Suprapubic skin (tissue), 4 donors: ENCODE measurements around the gene RIC8A. TPM values are rescaled to one million over a fixed set of nuclear protein-coding genes. Genes with fewer than 3 reads are reported as not detected.

Experiments used
- DNase-seq, 2 donors: peaks; one replicate each; pipeline ENCODE4 v3.0.0-alpha.2; 2019; ENCODE audit warnings: low spot score in 2 of 2
- H3K27ac ChIP-seq: fragments of 200-600 bp; sonication (generic); one replicate; pipeline ENCODE4 v1.5.1; 2019
- H3K27me3 ChIP-seq: fragments of 200-600 bp; sonication (generic); one replicate; pipeline ENCODE4 v1.5.1; 2019
- H3K36me3 ChIP-seq: fragments of 200-600 bp; sonication (generic); one replicate; pipeline ENCODE4 v1.5.1; 2019
- H3K4me1 ChIP-seq: fragments of 200-600 bp; sonication (generic); one replicate; pipeline ENCODE4 v1.5.1; 2019
- H3K4me3 ChIP-seq: fragments of 200-600 bp; sonication (generic); one replicate; pipeline ENCODE4 v1.5.1; 2019; ENCODE audit warnings: mild to moderate bottlenecking
- H3K9me3 ChIP-seq: fragments of 200-600 bp; sonication (generic); one replicate; pipeline ENCODE4 v1.5.1; 2019
- EP300 ChIP-seq: sonication (generic); formaldehyde crosslinking; IDR thresholded peaks from one replicate; pipeline ENCODE4 v1.6.1; 2017; ENCODE audit warnings: antibody characterized with exemption
- POLR2A ChIP-seq, 2 donors: fragments of 450-650 bp; IDR thresholded peaks; one replicate each; pipeline ENCODE4 v1.6.1; 2017; ENCODE audit warnings: antibody characterized with exemption in 2 of 2, mild to moderate bottlenecking in 2 of 2, moderate library complexity in 2 of 2
- POLR2AphosphoS5 ChIP-seq, 3 donors: sonication (generic); formaldehyde crosslinking; IDR thresholded peaks; one replicate each; pipeline ENCODE4 v1.6.1; 2017; ENCODE audit warnings: antibody characterized with exemption in 3 of 3
- WGBS: methylation state at CpG from one replicate; pipeline ENCODE4 v1.1.5; 2018; 5-methylcytosine and 5-hydroxymethylcytosine counted together
- total RNA-seq, 4 donors: library from RNA; depleted of rRNA; stranded (reverse); fragments of >200 nt; gene quantifications; one replicate each; pipeline ENCODE4 v1.1.0, GENCODE V29; 2016
- TF ChIP-seq, protein P1 (sequence below), 2 donors: fragments of 200-600 bp in 1 of 2; fragments of 450-650 bp in 1 of 2; sonication (generic) in 1 of 2; IDR thresholded peaks; one replicate each; pipeline ENCODE4 v1.5.1; 2016 to 2019; ENCODE audit warnings: antibody characterized with exemption in 2 of 2, mild to moderate bottlenecking in 1 of 2, moderate library complexity in 1 of 2

The RIC8A gene
- total RNA-seq, 4 donors from 2014 or later, result 62.4 to 90.1 (median 80.9) TPM

DNA sequence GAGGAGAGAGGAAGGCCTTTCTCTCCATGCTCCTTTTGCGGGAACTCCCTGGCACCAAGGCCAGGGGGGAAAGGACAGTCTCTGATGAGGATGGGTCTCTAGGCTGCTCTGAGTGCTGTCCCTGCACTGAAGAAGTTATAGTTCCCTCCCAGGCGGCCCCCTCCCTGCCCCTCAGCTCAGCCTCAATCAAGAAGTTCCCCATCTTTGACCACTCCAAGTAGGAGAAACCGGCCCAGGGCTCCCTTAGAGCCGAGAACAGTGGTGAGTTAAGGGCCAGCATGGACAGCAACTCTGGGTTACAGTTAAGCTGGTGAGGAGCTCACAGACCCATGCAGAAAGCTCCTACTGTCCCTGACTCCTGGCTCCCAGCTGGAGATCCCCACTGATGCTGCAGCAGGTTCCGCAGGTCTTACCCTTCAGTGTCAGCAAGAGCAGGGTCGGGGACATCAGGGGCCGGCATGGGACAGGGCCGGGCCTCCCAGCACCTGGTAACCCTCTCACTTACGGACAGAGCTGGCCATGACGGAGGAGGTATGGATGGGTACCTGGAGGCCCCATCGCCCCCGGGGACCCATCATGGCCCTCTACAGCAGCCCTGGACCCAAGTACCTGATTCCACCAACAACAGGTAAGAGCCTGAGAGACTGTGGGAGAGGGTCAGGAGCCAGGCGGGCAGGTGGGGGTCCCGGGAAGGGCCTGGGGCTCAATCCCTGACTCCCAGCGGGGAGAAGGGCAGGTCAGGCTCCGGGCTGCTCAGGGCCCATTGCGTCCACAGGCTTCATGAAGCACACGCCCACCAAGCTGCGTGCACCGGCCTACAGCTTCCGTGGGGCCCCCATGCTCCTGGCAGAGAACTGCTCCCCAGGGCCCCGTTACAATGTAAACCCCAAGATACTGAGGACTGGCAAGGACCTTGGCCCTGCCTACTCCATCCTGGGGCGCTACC lies 10.4 kb upstream of the RIC8A start:
- H3K27me3 ChIP-seq, result peaks cover 3% of the 10 kb centered on the region
- no peaks in the 10 kb centered on the region for H3K9me3 ChIP-seq
- H3K4me1 ChIP-seq, result no peaks in the 10 kb centered on the region
- no peak overlapping the region for H3K4me3 ChIP-seq
- WGBS, result 80% methylated on average over 1 of the region's 23 CpGs
- H3K27ac ChIP-seq, result no peak overlapping the region
- peak; percentile 48 to 72 for DNase-seq
- TF ChIP-seq POLR2A (IDR thresholded peaks at IDR 0.05) (no peak), POLR2AphosphoS5 (IDR thresholded peaks at IDR 0.05) (no peak), EP300 (no peak)
- TF ChIP-seq, protein P1, sequence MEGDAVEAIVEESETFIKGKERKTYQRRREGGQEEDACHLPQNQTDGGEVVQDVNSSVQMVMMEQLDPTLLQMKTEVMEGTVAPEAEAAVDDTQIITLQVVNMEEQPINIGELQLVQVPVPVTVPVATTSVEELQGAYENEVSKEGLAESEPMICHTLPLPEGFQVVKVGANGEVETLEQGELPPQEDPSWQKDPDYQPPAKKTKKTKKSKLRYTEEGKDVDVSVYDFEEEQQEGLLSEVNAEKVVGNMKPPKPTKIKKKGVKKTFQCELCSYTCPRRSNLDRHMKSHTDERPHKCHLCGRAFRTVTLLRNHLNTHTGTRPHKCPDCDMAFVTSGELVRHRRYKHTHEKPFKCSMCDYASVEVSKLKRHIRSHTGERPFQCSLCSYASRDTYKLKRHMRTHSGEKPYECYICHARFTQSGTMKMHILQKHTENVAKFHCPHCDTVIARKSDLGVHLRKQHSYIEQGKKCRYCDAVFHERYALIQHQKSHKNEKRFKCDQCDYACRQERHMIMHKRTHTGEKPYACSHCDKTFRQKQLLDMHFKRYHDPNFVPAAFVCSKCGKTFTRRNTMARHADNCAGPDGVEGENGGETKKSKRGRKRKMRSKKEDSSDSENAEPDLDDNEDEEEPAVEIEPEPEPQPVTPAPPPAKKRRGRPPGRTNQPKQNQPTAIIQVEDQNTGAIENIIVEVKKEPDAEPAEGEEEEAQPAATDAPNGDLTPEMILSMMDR (IDR thresholded peaks at IDR 0.05), result no peak
- H3K36me3 ChIP-seq, result peaks cover 12% of the 10 kb centered on the region

DNA sequence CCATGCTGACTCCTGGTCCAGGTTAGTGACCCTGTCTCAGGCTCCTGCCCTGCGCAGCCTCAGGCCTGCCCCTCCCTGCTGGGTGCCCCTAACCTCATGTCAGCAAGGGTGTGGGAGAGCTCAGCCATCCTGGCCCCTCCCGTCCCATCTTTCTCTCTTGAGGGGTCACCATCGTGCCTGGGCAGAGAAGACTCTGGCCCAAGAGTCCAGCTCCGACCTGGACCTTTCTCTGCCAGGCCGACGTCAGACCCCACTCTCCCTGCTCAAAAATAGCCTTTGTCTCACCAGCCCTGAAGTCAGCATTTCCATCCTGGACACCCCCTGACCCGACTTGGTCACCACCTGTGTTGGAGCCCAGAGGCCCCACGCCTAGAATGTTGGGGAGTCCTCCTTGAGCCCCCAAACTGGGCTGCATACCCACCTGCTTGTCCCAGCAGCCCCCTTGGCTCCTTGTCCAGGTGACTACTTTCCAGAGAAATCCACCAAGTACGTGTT lies 9.7 kb upstream of the RIC8A start:
- Histone ChIP-seq H3K36me3 (peaks cover 13% of the 10 kb centered on the region), H3K4me1 (no peaks in the 10 kb centered on the region), H3K27ac (no peak overlapping the region), H3K9me3 (no peaks in the 10 kb centered on the region), H3K4me3 (no peak overlapping the region), H3K27me3 (peaks cover 3% of the 10 kb centered on the region)
- WGBS, result 85% methylated on average over 9 of the region's 9 CpGs
- TF ChIP-seq, protein P1 (IDR thresholded peaks at IDR 0.05), result no peak
- TF ChIP-seq POLR2A (IDR thresholded peaks at IDR 0.05) (no peak), EP300 (no peak), POLR2AphosphoS5 (IDR thresholded peaks at IDR 0.05) (no peak)
- DNase-seq, result peak; percentile 47 to 70

DNA sequence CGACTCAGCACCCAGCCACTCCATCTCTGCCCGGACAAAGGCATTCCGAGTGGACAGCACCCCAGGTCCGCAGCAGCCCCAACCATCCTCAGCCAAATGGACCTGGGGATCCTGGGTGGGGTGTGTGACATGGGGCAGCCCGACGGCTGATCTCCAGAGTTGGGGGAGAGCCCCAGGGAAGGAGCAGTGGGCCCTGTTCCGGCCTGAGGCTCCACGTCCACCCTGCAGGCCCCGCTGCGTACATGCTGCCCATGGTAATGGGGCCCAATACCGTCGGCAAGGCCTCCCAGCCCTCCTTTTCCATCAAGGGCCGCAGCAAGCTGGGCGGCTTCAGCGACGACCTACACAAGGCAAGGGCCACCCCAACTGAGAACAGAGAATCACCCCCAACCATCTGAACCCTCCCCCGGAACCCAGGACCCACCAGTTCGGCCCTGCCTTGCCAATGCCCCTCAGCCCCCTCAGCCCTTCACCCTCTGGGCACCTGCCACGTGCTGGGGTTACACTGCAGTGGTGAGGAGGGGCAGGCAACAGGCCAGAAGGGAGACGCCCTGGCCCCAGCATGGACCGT lies 9.2 kb upstream of the RIC8A start:
- Histone ChIP-seq H3K27me3 (peaks cover 3% of the 10 kb centered on the region), H3K27ac (no peak overlapping the region), H3K4me1 (peaks cover 5% of the 10 kb centered on the region), H3K4me3 (no peak overlapping the region), H3K36me3 (peaks cover 18% of the 10 kb centered on the region), H3K9me3 (no peaks in the 10 kb centered on the region)
- peak in 1 of 2 donors; percentile 54 for DNase-seq
- 89% methylated on average over 13 of the region's 21 CpGs for WGBS
- TF ChIP-seq POLR2AphosphoS5 (IDR thresholded peaks at IDR 0.05) (no peak), EP300 (no peak), POLR2A (IDR thresholded peaks at IDR 0.05) (no peak)
- TF ChIP-seq, protein P1 (IDR thresholded peaks at IDR 0.05), result no peak

DNA sequence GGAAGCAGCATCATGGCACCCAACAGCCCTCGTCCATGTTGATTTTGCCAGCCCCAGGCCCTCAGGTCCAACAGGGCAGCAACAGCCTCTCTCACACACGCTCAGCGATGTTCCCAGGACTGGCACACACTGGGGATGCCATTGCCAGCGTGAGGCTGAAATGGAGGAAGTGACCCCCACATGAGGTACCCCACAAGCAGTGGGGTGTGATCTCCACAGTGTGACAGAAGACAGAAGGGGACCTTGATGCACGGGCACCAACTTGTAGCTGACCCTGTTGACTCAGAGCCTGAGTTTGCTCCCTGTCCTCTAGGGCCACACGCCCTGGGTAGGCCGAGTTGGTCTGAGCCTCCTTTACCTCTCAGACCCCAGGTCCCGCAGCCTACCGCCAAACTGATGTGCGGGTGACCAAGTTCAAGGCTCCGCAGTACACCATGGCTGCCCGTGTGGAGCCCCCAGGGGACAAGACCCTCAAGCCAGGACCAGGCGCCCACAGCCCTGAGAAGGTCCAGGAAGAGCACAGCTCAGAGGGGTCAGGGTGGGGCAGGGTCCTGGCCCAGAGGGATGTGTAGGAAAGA lies 8.4 kb upstream of the RIC8A start:
- 78% methylated on average over 10 of the region's 13 CpGs for WGBS
- Histone ChIP-seq H3K27me3 (no peaks in the 10 kb centered on the region), H3K4me1 (peaks cover 13% of the 10 kb centered on the region), H3K9me3 (no peaks in the 10 kb centered on the region), H3K4me3 (no peak overlapping the region), H3K36me3 (peaks cover 26% of the 10 kb centered on the region), H3K27ac (no peak overlapping the region)
- TF ChIP-seq EP300 (no peak), POLR2A (IDR thresholded peaks at IDR 0.05) (no peak), POLR2AphosphoS5 (IDR thresholded peaks at IDR 0.05) (no peak)
- TF ChIP-seq, protein P1 (IDR thresholded peaks at IDR 0.05), result no peak
- DNase-seq, result peak; percentile 52 to 67
